HG02588 (cell line): ENCODE measurements around the gene ZNG1A.
"Not testable (repeated sequence)": the region's sequence is repeated elsewhere in the genome, so short reads cannot be mapped to it uniquely, and the experiment has no call there.

Source experiments
- ATAC-seq: cut with Tn5 transposase; IDR thresholded peaks from one replicate; pipeline ENCODE4 v1.9.1; 2021; ENCODE audit warnings: mild to moderate bottlenecking, moderate library complexity; ENCODE audit not compliant: unreplicated experiment

ZNG1A gene

GRCh38 chr9:99867-100266, 79.0 kb downstream of the ZNG1A start:
- ATAC-seq: not testable (repeated sequence)

- not testable (repeated sequence) for ATAC-seq
Observed at GRCh38 chr9:98775-99174, 80.1 kb downstream of the ZNG1A start.

- not testable (repeated sequence) for ATAC-seq
Observed at GRCh38 chr9:94992-95391, 83.9 kb downstream of the ZNG1A start.

- not testable (repeated sequence) for ATAC-seq
Observed at GRCh38 chr9:94323-94722, 84.5 kb downstream of the ZNG1A start.

GRCh38 chr9:93909-94308, 84.9 kb downstream of the ZNG1A start:
- not testable (repeated sequence) for ATAC-seq

GRCh38 chr9:90851-91250, 88.0 kb downstream of the ZNG1A start:
- not testable (repeated sequence) for ATAC-seq

GRCh38 chr9:88396-89037, 90.3 kb downstream of the ZNG1A start:
- ATAC-seq: peak; percentile 78

- ATAC-seq: not testable (repeated sequence)
Observed at GRCh38 chr9:87860-88259, 91.0 kb downstream of the ZNG1A start.

- ATAC-seq: not testable (repeated sequence)
Observed at GRCh38 chr9:87105-87504, 91.8 kb downstream of the ZNG1A start.

GRCh38 chr9:86697-87096, 92.2 kb downstream of the ZNG1A start:
- ATAC-seq: not testable (repeated sequence)

GRCh38 chr9:82932-83689, 95.7 kb downstream of the ZNG1A start:
- not testable (repeated sequence) for ATAC-seq

- ATAC-seq: not testable (repeated sequence)
Observed at GRCh38 chr9:78333-78732, 100.5 kb downstream of the ZNG1A start.

- not testable (repeated sequence) for ATAC-seq
Observed at GRCh38 chr9:76389-76788, 102.5 kb downstream of the ZNG1A start.

- ATAC-seq: not testable (repeated sequence)
Observed at GRCh38 chr9:73900-74525, 104.8 kb downstream of the ZNG1A start.

GRCh38 chr9:73076-73899, 105.6 kb downstream of the ZNG1A start:
- ATAC-seq: not testable (repeated sequence)
